Measurements from ENCODE around the gene KIF17.

DNA sequence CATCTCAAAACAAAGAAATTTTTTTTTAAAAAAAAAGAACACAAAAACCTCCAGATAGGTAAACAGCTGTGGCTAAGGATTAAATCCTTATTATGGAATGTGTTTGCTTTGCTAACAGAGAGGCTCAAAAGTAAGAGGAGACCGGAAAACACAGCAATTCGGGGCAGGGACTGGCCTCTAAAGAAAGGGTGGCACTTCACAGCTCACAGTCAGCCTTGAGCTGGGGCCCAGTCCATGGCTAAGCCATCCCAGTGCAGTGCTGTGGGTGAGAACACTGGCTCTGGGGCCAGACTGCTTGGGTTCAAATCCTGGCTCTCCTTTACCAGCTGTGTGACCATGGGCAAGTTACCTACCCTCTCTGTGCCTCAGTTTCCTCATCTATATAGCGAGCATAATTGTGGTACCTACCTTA, 28.2 kb downstream of the KIF17 start:
- TF ChIP-seq CTCF (IDR thresholded peaks at IDR 0.05) (no peak), SMC3 (IDR thresholded peaks at IDR 0.05) (no peak), HOXB13 (CRISPR knock-in tag; IDR thresholded peaks at IDR 0.05; ENCODE audit: low read depth) (no peak), ATOH8 (CRISPR knock-in tag; IDR thresholded peaks at IDR 0.05; ENCODE audit: low read depth) (no peak), BHLHE40 (IDR thresholded peaks at IDR 0.05; ENCODE audit: low read depth, low read length) (no peak), REST (IDR thresholded peaks at IDR 0.05) (no peak), POLR2A (IDR thresholded peaks at IDR 0.05; ENCODE audit: low read length) (no peak)
- TF ChIP-seq, protein P1, sequence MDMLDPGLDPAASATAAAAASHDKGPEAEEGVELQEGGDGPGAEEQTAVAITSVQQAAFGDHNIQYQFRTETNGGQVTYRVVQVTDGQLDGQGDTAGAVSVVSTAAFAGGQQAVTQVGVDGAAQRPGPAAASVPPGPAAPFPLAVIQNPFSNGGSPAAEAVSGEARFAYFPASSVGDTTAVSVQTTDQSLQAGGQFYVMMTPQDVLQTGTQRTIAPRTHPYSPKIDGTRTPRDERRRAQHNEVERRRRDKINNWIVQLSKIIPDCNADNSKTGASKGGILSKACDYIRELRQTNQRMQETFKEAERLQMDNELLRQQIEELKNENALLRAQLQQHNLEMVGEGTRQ (IDR thresholded peaks at IDR 0.05): no peak
